A549 treated with Mapracorat at 1 μM for 4 hours (cell line): ENCODE results near the gene DCAF6. TPM values are rescaled to one million over a fixed set of nuclear protein-coding genes. Genes with fewer than 3 reads are reported as not detected.

Experiments used
- total RNA-seq: library from RNA; stranded (reverse); fragments of 200-300 nt; extraction: Qiagen RNA extraction; gene quantifications from 5 replicates; pipeline ENCODE4 v1.2.3, GENCODE V29; 2022

The DCAF6 gene, protein sequence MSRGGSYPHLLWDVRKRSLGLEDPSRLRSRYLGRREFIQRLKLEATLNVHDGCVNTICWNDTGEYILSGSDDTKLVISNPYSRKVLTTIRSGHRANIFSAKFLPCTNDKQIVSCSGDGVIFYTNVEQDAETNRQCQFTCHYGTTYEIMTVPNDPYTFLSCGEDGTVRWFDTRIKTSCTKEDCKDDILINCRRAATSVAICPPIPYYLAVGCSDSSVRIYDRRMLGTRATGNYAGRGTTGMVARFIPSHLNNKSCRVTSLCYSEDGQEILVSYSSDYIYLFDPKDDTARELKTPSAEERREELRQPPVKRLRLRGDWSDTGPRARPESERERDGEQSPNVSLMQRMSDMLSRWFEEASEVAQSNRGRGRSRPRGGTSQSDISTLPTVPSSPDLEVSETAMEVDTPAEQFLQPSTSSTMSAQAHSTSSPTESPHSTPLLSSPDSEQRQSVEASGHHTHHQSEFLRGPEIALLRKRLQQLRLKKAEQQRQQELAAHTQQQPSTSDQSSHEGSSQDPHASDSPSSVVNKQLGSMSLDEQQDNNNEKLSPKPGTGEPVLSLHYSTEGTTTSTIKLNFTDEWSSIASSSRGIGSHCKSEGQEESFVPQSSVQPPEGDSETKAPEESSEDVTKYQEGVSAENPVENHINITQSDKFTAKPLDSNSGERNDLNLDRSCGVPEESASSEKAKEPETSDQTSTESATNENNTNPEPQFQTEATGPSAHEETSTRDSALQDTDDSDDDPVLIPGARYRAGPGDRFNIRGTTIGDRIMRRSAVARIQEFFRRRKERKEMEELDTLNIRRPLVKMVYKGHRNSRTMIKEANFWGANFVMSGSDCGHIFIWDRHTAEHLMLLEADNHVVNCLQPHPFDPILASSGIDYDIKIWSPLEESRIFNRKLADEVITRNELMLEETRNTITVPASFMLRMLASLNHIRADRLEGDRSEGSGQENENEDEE
- 23.6 to 30.2 TPM (median 24.7 TPM) in 5 replicates for total RNA-seq

GRCh38 chr1:167936068-167936929 is at the start of gene DCAF6:
Gene DCAF6 (plus strand): TSS chr1:167936683. CDS start chr1:167936912, 229 bp downstream.

DNA sequence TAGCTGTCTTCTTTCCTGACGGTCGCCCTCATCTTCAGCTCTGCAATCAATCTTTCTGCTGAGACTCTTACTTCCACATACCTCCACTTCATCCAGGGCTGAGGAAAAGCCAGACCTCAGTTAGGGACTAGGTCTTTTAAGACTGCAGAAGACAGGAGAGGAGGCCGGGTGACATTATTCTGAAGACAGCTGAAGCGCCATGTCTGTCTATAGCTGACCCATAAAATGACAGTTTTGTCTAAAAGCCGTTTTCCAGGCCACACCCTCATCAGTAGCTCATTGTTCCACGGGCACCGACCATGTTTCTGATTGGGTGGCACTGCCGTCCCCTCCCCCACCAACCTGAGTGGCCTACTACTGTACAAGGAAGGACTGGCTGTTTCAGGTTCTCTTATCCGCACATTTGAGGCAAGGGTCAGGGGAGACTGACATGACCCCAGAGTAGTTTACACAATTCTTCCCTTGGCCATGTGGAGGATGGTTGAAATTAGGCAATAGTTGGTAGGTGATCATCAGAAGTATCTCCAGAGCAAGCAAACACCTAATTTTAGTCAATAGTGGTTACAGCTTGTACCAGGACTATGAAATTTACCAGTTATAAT is 22.5 kb upstream of the DCAF6 start, which contains the start of gene ADCY10:
Gene ADCY10 (minus strand): TSS at position 240 of the 602 bp plus-strand sequence. CDS start 8,994 bp downstream, outside the sequence.

DNA sequence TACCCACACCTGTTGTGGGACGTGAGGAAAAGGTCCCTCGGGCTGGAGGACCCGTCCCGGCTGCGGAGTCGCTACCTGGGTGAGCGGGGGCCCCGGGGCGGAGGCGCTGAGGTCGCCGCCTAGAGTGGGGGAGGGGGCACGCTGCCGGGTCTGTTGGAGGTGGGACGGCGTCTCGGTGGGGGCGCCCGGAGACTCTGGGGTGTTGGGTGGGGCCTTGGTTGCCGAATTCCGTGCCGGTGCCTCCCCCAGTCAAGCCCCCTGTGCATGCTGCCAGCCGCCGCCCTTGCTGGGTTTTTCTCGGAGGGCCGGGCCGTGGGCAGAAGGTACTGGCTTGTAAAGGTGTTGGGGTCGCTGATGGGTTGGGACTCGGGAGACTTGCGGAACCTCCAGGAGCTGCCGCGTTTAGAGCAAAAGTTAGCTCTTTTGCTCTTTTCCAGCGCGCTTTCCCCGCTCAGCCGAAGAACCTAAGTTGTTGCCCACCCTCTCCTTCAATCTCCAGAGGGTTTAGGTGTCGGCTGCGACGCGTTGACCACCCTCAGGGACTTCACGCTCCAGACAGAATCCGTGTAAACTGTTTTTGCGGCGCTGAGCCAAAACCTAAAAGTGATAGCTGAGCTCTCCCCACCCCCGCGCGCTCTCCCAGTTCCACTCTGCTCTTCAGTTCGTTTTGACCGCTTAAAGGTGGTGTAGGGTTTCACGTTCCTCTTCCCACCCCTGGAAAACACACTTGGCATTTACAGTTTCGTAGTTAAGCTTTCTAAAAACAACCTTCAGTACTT is 636 bp downstream of the DCAF6 start, which contains the start of gene MPC2:
Gene MPC2 (minus strand): TSS at position 143 of the 779 bp plus-strand sequence. CDS start 1,231 bp downstream, outside the sequence.

Other genes starting within 250 kb of the DCAF6 start
- 94.6 to 126 TPM (median 118 TPM) in 5 replicates for gene MPZL1, start 214.7 kb upstream of the DCAF6 start, total RNA-seq
- 0.04 to 0.21 TPM (median 0.04 TPM) in 3 of 5 replicates, not detected in the others for gene ADCY10, start 22.5 kb upstream of the DCAF6 start, total RNA-seq
- gene MPC2, start 389 bp downstream of the DCAF6 start, total RNA-seq: 52.4 to 82.2 TPM (median 74.5 TPM) in 5 replicates
- gene GPR161, start 200.2 kb downstream of the DCAF6 start, total RNA-seq: 10.4 to 17.4 TPM (median 15.9 TPM) in 5 replicates
- 29.8 to 35.1 TPM (median 33.1 TPM) in 5 replicates for gene TIPRL, start 242.3 kb downstream of the DCAF6 start, total RNA-seq